HG02678 (cell line): Measurements from ENCODE around the gene DUSP12.
"Not testable (repeated sequence)": the region's sequence is repeated elsewhere in the genome, so short reads cannot be mapped to it uniquely, and the experiment has no call there.

Source experiments
- ATAC-seq: cut with Tn5 transposase; IDR thresholded peaks from one replicate; pipeline ENCODE4 v1.9.1; 2021; ENCODE audit warnings: mild to moderate bottlenecking, moderate library complexity; ENCODE audit not compliant: unreplicated experiment

DUSP12 gene

GRCh38 chr1:161749509-161750407, at the start of gene DUSP12:
TSS of gene DUSP12 (plus strand) at chr1:161749786. CDS start at chr1:161749802, 16 bp downstream.
- peak; percentile 98 for ATAC-seq

DNA sequence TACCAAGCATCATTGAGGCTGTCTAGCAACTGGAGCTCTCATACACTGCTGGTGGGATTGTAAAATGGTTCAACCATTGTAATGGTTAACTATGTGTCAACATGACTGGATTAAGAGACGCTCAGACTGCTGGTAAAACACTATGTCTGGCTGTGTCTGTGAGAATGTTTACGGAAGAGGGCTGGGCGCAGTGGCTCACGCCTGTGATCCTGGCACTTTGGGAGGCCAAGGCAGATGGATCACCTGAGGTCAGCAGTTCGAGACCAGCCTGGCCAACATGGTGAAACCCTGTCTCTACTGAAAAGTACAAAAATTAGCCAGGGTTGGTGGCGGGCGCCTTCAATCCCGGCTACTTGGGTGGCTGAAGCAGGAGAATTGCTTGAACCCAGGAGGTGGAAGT, 47.3 kb upstream of the DUSP12 start:
- no peak for ATAC-seq

DNA sequence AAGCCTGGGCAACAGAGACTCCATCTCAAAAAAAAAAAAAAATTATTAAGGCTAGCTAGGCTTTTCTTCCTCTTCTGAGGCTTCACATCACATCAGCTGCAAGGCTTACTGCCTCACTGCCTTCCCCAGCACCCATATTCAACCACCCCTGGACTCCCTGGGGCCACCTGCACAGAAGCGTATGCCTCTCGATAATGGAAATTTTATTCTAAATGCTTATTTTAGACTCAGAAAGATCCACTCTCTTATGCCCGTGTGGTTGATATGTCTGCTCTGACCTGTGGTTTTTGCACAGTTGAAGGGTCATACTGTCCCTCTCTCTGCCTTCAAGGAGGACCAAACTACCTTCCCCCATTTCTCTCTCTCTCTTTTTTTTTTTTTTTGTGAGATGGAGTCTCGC, 44.0 kb upstream of the DUSP12 start:
- peak; percentile 41 for ATAC-seq

DNA sequence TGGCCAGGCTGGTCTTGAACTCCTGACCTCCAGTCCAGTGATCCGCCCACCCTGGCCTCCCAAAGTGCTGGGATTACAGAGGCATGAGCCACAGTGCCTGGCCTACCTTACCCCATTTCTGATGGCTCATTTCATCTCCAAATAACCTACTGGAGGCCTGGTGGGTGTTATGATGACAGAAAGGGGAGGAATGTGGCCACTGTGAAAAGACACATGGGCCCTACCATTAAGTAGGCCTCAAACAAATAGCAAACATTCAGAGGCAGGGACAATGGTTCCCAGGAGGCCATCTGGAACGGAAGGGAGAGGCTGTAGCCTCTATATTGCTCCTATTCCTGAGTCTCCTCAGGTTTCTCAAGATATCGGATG, 43.5 kb upstream of the DUSP12 start:
- ATAC-seq = no peak

GRCh38 chr1:161706482-161707347, 42.9 kb upstream of the DUSP12 start, which contains the start of gene FCRLA:
TSS of gene FCRLA (plus strand) at chr1:161707229. CDS start at chr1:161707265, 36 bp downstream.
- peak; percentile 63 for ATAC-seq

DNA sequence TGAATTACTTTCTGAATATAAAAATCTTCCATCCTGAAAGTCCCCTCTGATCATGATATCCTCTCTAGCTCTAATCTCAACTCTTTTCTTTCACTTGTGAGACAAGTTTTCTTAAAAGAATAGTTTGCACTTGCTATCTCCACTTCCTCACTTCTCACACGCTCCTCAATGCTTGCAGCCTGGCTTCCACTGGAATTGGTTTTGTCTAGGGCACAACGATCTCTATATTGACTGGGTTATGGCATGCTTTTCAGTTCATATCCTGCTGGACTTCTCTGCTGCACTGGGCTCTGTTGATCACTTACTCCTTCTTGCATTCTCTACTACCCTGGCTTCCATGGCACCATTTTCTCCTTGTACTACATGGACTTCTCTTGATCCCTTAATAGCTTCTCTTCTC, 42.1 kb upstream of the DUSP12 start:
- no peak for ATAC-seq

DNA sequence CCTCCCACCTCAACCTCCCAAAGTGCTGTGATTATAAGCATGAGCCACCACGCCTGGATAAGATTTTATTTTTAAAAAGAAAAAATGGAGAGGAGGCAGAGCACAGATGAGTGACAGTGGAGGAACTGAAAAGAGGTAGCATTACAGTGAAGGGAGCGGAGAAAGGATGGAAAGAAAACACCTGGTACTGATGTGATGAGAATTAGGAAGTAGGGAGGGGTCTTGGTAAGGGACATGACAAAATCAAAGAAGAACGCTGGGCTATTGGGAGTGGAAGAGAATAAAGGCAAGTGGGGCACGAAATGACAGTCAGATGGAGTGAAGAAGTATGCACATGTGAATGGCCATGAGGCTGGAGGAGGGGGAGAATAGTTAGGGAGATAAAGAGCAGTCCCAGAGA, 40.2 kb upstream of the DUSP12 start:
- no peak for ATAC-seq

GRCh38 chr1:161710560-161710959, 39.0 kb upstream of the DUSP12 start:
- no peak for ATAC-seq

DNA sequence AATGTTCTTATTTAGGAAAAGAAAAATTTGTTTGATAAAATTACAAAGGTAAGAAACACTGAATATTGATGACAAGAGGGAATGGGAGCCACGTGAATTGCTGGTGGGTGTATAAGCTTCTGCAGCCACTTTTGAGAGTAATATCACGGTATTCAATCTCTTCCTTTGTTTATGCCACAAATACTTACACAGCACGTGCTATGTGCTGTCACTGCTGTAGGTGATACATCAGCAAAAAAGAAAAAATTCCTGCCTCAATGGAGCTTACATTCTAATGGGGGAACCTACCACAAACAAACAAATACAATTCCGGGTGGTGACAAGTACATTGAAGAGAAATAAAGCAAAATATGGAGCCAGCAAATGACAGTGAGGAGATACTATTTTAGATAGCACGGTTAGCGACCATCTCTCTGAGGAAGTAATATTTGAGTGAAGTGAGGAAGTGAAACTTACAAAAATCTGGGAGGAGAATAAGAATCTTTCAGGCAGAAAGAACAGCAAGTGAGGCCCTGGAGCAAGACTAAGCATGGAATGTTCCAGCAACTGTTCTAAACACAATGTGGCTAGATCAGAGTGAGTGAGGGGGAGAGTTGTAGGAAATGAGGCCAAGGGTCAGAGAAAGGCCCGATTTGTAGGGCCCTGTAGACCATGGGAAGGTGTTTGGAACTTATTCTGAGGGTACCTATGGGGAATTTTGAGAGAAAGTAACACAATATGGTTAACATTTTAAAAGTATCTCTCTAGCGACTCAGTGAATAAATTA, 30.8 kb upstream of the DUSP12 start:
- ATAC-seq = peak; percentile 60

GRCh38 chr1:161719325-161719611, 30.3 kb upstream of the DUSP12 start:
- ATAC-seq = peak; percentile 38

GRCh38 chr1:161720422-161720821, 29.2 kb upstream of the DUSP12 start:
- no peak for ATAC-seq

GRCh38 chr1:161720956-161721737, 28.4 kb upstream of the DUSP12 start, which contains the start of gene FCRLB:
TSS of gene FCRLB (plus strand) at chr1:161721544. CDS start at chr1:161722673, 1,129 bp downstream.
- ATAC-seq = no peak

DNA sequence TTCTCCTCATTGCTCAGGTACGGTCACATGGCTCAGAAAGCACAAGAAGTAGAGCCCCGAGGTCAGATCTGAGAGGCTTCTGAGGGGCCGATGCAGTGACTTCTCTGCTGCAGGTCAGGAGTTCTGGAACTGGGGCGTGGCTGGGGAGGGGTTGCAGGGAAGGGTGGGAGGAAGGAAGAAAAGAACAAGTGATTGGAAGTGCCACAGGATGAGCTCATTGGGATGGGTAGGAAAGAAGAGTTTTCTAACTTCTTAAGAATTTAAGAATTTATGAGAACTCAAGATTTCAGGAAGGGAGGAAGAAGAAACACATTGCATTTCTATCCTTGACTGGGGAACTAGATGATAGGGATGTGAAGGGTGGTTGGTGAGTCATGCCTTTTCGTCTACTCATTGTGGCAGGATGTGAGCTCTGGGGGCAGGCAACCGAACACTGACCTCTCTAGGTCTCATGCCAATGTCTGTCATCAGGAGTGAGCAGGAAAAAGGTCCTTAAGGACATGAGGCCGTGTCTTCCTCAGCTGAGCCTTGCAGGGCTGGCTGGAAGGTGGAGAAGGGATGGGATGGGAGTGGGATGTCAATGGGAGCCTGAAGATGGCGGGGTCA, 27.7 kb upstream of the DUSP12 start:
- no peak for ATAC-seq

GRCh38 chr1:161722406-161722805, 27.2 kb upstream of the DUSP12 start:
- no peak for ATAC-seq

DNA sequence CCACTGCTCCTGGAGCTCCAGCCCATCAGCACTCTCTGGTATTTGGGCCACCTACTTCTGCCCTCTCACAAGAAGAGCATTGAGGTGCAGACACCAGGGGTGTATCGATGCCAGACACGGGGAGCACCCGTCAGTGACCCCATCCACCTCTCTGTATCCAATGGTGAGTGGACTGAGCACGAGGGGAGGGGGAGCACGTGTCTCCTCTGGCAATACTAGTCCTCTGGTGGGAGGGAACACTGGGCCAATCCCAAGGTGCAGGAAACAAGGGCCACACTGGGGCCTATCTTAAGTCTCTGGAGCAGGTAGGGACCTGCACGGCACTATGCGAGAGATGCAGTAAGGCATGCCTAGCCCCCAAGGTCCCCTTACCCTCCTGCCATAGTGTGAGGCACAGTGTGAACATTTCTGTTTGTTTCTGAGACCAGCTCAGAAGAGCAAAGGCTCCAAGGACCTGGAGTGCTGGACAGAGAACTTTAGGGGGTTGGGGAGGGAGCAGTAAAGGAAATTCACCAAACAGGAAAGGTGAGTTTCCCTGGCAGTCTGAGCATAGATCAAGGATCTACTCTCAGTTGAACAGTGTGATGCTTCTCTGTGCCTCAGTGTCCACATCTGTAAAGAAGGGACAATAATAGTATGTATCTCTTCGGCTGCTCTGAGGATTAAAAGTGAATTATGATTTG, 26.0 kb upstream of the DUSP12 start:
- no peak for ATAC-seq

DNA sequence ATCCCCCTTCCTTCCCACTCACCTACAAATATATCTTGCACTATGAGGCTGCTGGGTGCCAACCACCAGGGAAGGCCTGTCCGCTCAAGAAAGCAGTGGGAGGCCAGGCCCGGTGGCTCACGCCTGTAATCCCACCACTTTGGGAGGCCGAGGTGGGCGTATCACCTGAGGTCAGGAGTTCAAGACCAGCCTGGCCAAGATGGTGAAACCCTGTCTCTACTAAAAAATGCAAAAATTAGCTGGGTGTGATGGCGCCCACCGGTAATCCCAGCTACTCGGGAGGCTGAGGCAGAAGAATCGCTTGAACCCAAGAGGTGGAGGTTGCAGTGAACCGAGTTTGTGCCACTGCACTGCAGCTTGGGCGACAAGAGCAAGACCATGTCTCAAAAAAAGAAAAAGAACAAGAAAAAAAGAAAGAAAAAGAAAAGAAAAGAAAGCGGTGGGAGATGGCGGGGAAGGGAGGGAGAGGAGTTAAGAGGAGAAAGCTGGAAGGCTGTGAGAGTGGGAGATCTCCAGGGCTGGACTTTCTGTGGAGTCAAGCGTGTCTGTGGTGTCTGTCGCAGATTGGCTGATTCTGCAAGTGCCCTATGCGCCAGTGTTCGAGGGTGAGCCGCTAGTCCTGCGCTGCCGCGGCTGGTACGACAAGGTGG, 24.2 kb upstream of the DUSP12 start:
- not testable (repeated sequence) for ATAC-seq

DNA sequence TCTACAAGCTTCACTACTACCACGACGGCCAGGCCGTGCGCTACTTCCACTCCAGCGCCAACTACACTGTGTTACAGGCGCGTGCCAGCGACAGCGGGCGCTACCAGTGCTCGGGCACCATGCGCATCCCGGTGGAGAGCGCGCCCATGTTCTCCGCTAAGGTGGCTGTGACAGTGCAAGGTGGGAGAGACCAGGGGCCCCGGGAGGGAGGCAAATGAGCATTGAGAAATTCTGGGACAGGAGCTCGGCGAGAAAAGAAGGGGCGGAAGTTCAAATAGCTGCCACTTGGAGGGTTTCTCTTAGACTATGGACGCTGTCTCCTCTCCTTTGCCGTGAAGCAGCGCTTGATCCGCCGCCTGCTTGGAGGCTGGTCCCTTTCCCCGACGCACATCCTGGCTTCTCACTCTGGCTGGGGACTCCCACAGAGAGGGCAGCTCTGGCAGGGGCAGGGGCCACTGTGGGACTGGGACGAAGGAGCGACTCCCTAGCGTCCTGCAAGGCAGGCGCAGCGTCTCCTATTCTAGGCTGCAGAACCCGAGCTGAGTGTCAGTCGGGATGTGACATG, 23.6 kb upstream of the DUSP12 start:
- peak; percentile 22 for ATAC-seq

- peak; percentile 57 for ATAC-seq
Observed at GRCh38 chr1:161726473-161727255, 22.9 kb upstream of the DUSP12 start.
